Measurements from ENCODE around the gene ZPR1.
A peak's percentile ranks its signal among the peaks of the same experiment; 100 is the strongest.

The ZPR1 gene

GRCh38 chr11:116750070-116750718 is 37.6 kb downstream of the ZPR1 start:
- no peak for DNase-seq (ENCODE audit: low spot score)

- DNase-seq (ENCODE audit: low spot score), result no peak
Observed at GRCh38 chr11:116742104-116742503, 45.7 kb downstream of the ZPR1 start.

- no peak for DNase-seq (ENCODE audit: low spot score)
Observed at GRCh38 chr11:116740741-116741140, 47.1 kb downstream of the ZPR1 start.

GRCh38 chr11:116738975-116739374 is 48.8 kb downstream of the ZPR1 start:
- no peak for DNase-seq (ENCODE audit: low spot score)

DNA sequence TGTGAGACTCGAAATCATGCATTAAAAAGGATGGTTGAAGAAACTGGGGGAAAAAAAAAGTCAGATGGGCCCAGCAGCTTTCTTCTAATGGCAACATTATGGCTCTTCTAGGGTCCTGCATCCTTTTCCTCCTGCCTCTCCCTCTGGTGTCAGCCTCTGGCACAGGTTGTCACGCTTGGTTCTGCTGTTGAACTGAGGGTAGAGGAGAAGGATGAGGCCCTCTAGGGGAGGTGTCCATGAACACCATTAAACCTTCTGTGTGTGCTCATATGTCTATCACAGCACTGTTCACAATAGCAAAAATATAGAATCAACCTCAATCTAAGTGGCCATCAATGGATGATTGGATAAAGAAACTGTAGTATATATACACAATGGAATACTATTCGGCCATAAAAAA is 51.1 kb downstream of the ZPR1 start:
- no peak for DNase-seq (ENCODE audit: low spot score)

DNA sequence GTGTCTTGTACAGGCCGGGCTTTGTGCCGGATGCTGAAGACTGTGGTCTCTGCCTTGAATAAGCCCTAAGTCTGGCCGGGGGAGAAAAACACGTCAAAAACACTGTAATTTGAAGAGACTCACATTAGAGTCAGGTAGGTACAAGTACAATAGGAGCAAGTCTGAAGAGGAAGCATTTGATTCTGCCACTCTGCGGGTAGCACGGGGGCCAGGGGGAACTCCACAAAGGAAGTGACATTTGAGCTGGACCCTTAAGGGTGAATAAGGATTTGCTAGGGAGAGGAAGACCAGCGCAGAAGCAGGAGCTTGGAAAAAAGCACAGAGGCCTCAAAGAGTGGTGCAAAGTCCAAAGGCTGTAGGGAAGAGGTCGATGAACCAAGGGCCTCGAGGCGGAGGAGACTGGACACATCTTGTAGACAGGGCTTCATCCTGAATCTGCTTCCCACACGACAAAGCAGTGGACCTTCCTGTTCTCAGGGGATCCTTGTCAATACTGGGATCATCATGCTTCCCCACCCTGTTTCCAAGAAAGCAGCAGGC is 53.8 kb downstream of the ZPR1 start:
- DNase-seq (ENCODE audit: low spot score), result no peak

DNA sequence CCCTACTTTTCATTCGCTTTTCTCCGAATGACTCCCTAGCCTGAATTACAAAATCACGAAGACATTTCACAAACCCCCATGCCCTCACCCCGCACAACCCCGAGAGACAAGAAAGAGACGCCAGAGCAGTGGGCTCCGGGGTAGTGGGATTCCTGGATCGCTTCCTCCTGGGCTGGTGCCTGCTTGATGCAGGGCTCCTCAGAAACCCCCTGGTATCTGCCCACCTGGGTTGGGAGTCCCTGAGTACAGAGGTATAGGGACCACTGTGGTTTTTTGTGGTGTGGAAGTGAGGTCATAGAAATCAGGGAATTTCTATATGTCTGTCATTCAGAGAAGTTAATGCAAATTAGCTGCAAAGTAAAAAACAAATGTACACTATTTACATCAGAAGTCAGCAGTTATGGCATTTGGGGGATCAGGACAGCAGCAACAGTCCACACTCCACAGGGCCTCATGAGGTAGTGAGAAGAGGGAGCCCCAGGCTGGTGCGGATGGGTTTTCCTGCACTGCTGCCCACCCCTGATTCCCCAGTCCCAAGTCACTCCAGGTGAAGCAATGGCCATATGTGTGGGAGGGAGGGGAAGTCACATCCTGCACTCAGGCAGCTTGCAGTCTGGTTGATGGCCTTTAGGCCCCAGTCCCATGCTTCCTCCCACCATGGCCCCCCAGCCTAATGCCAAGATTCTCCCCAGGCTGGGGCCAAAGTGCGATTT is 54.6 kb downstream of the ZPR1 start:
- DNase-seq (ENCODE audit: low spot score), result no peak

- peak; percentile 51 for DNase-seq (ENCODE audit: low spot score)
Observed at GRCh38 chr11:116732271-116733042, 55.4 kb downstream of the ZPR1 start.

GRCh38 chr11:116731821-116732220 is 56.0 kb downstream of the ZPR1 start:
- no peak for DNase-seq (ENCODE audit: low spot score)

DNA sequence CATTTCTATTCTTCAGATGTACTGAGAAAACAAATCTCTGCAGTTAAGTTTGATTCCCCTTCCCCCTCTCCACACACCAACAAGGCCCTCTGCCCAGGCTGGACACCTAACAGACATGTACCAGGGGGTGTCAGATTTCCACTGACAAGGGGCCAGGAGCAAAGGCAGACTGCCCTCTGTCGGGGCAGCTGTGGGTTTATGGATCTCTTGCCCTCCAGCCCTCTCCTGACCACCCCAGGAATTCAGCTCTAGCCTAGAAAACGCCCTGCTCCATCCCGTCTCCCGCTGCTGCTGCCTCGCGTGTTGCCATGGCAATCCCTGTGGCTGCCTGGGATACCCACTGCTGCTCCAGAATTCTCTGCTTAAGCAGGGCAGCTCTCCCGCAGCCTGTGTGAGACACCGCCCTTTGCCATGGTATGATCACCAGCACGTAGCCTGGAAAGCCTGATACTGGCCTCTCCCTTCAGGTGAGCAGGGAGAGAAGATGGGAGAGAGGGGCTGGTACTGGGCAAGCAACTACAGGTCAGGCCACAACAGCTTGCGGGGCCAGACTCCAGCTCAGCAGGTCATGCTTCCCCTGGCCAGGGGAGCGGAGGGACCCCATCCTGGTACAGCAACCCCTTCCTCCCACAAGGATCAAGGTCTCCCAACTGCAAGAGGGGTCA is 56.6 kb downstream of the ZPR1 start:
- DNase-seq (ENCODE audit: low spot score), result no peak

DNA sequence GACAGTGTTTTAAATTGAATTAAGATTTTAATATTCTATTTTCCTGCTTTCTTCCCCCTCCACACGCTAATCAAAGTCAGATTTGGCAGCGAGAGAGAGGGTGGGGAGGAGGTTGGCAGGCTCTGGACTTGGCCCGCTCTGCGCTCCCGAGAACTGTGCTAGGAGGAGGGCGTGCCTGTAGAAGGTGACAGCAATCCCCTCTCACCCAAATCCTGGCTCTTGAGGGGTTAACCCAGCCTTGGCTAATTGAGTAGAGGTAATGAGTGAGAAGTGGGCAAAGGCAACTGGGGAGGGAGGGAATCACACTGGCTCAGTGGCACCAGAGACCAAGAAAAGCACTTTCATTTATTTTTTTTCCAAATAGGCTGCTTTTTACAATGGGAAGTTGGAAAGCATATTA is 57.2 kb downstream of the ZPR1 start:
- no peak for DNase-seq (ENCODE audit: low spot score)

GRCh38 chr11:116730241-116730561 is 57.6 kb downstream of the ZPR1 start:
- no peak for DNase-seq (ENCODE audit: low spot score)

DNA sequence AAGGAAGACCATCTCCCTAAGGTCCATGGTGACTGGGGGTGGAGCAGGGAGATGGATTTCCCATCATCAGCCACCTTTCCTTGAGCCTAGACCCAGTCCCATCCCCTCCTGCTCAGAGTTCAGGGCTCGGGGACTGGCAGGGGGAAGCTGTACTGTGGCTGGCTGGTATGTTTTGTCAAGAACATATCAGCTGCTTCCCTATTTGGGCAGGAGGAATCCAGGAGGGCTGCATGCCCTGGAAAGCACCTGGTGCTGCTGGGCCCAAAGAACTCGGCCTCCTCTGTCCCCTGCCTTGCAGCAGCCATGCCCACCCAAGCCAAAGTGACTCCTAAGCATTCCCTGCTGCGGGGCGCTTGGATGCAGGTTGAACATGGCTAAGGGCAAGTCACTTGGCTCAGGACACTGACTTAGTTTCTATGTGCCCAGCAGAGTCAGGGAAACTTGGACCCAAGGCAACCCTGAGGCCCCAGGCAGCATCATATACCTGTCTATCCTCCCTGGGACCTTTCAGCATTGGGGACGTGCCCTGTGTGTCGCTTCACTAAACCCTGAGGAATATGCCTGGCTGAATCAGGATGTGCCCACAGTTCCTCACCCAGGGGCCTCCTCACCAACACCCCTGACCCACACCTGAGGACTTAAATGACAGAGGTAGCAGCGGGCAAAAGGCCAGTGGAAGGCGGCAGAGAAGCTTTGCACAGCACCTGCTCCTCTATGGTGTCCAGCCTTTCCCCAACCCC is 58.2 kb downstream of the ZPR1 start:
- no peak for DNase-seq (ENCODE audit: low spot score)

DNA sequence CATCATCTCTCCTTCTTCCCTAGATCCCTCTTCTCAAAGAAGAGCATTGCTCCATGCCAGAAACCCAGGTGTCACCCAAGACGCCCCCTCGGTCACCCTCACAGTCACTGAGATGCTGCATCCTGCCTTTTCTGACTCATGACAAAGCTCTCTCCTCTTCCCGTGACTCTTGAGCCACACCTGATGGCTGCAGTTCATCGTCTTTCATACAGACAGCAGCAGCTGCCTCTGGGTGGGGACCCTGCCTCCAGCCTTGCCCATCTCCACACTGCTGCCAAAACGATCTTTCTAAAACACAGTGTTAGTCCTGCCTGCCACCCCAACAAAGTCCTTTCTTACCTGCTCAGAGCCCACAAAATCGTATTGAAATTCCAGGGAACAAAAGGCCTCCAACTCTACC is 59.8 kb downstream of the ZPR1 start:
- DNase-seq (ENCODE audit: low spot score), result no peak

DNA sequence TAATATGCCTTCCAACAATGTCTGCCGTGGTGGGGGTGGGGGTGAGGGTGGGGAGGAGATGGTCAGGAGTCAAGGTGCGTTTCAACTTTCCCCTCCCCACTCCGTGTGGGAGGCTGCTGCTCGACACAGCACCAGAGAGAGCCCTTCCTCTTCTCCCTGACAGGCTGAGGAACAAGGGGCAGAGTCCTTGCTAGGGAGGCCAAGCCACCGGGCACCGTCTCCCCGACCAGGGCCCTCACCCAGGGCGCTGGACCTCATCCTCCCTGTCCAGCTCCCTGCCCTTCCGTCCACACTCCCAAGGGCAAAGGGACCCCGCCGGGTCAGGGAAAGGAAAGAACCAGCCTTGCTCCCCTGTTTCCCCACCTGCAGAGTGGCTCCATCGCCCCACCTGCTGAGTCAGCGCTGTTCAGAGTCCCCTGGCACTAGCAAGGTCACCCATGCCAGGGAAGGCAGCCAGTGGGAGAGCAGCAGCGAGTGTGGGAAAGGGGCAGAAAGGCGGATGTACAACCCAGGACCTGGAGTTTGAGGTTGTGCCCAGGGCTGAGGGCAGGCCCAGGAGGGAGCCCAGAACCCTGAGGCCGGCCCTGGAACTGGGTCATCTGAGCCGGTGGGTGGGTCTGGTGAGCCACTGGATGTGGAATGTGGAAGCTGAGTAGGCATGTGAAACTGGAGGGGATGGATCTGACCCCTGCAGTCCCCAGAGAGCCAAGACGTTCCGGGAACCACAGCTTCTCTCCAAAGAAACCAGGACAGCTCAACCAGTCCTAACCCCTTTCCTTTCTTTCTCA is 62.2 kb downstream of the ZPR1 start:
- no peak for DNase-seq (ENCODE audit: low spot score)

- no peak for DNase-seq (ENCODE audit: low spot score)
Observed at GRCh38 chr11:116724813-116725212, 63.0 kb downstream of the ZPR1 start.
